OCI-LY7 (cell line): ENCODE data around the gene HLA-DMA. TPM values are rescaled to one million over a fixed set of nuclear protein-coding genes. Genes with fewer than 3 reads are reported as not detected.

Source experiments
- BruUV-seq: library from RNA; stranded (reverse); fragments of 400-500 nt; replicated peaks from 2 replicates; lab custom pipeline; 2021; lab: Mats Ljungman, UMichigan
- CTCF ChIA-PET: fragments of 300-600 bp; sonication (Branson Sonifier 250); formaldehyde crosslinking; loops from one replicate; lab custom pipeline; 2022; ENCODE audit warnings: antibody characterized with exemption; ENCODE audit not compliant: unreplicated experiment; lab: Charles Lee
- POLR2A ChIA-PET: fragments of 300-600 bp; sonication (Branson Sonifier 250); formaldehyde crosslinking; loops from one replicate; lab custom pipeline; 2022; ENCODE audit warnings: antibody characterized with exemption; lab: Charles Lee
- DNase-seq: peaks from one replicate; pipeline ENCODE4 v3.0.0-alpha.2; 2015; ENCODE audit warnings: low spot score
- H2AFZ ChIP-seq: fragments of 200-600 bp; sonication (generic), shearing (Covaris generic); 2 replicates; pipeline ENCODE4 v1.6.1; 2014; ENCODE audit warnings: mild to moderate bottlenecking, antibody characterized with exemption, low read length, moderate library complexity
- H3K27ac ChIP-seq: fragments of 200-600 bp; sonication (generic); 2 replicates; pipeline ENCODE4 v1.5.1; 2014; ENCODE audit warnings: mixed run types, low read depth, mild to moderate bottlenecking, moderate library complexity, low read length, inconsistent platforms; ENCODE audit not compliant: poor library complexity, severe bottlenecking
- H3K36me3 ChIP-seq: fragments of 200-600 bp; sonication (generic); 2 replicates; pipeline ENCODE4 v1.6.1; 2014; ENCODE audit warnings: mild to moderate bottlenecking, antibody characterized with exemption, low read length, moderate library complexity, mixed read lengths; ENCODE audit not compliant: insufficient read depth
- H3K4me1 ChIP-seq: fragments of 200-600 bp; sonication (generic); 2 replicates; pipeline ENCODE4 v1.5.1; 2014; ENCODE audit warnings: mild to moderate bottlenecking, low read length; ENCODE audit not compliant: insufficient read depth, poor library complexity, severe bottlenecking
- H3K4me2 ChIP-seq: fragments of 200-600 bp; sonication (generic); 2 replicates; pipeline ENCODE4 v1.6.1; 2014; ENCODE audit warnings: mild to moderate bottlenecking, low read length
- H3K4me3 ChIP-seq: fragments of 200-600 bp; sonication (generic); 2 replicates; pipeline ENCODE4 v1.5.1; 2014; ENCODE audit warnings: mild to moderate bottlenecking, low read depth, low read length; ENCODE audit not compliant: poor library complexity, severe bottlenecking
- H3K79me2 ChIP-seq: fragments of 200-600 bp; sonication (generic); 2 replicates; pipeline ENCODE4 v1.6.1; 2016; ENCODE audit warnings: low read depth, mild to moderate bottlenecking, low read length, moderate library complexity, mixed read lengths; ENCODE audit not compliant: insufficient read depth
- H3K9me2 ChIP-seq: fragments of 200-600 bp; sonication (generic); 2 replicates; pipeline ENCODE4 v1.6.1; 2016; ENCODE audit warnings: mild to moderate bottlenecking, low read length, mixed read lengths; ENCODE audit not compliant: insufficient read depth
- H3K9me3 ChIP-seq: fragments of 200-600 bp; sonication (generic); 2 replicates; pipeline ENCODE4 v1.6.1; 2014; ENCODE audit warnings: mild to moderate bottlenecking, mixed run types, low read length, mixed read lengths
- H4K20me1 ChIP-seq: fragments of 200-600 bp; sonication (generic); 2 replicates; pipeline ENCODE4 v1.6.1; 2014; ENCODE audit warnings: mild to moderate bottlenecking, antibody characterized with exemption, low read length, moderate library complexity, mixed read lengths; ENCODE audit not compliant: insufficient read depth
- CTCF ChIP-seq: fragments of 200-600 bp; sonication (generic); conservative IDR thresholded peaks from 2 replicates; pipeline ENCODE4 v1.5.1; 2014; ENCODE audit warnings: mild to moderate bottlenecking, antibody characterized with exemption, low read length, moderate library complexity, mixed read lengths
- EZH2phosphoT487 ChIP-seq: fragments of 200-600 bp; sonication (generic); IDR thresholded peaks from 2 replicates; pipeline ENCODE4 v1.6.1; 2018; ENCODE audit warnings: low read depth, borderline replicate concordance, mild to moderate bottlenecking, mixed run types, antibody characterized with exemption, low read length, moderate library complexity, mixed read lengths
- intact Hi-C: fragments of 100-400 bp; cut with micrococcal nuclease; formaldehyde crosslinking; loops from one replicate; pipeline ENCODE4 v1.10.0; 2022; ENCODE audit not compliant: unreplicated experiment
- total RNA-seq, 2 experiments: library from RNA; depleted of rRNA in 1 of 2; stranded (reverse); fragments of >200 nt in 1 of 2; shearing (Covaris generic) in 1 of 2; gene quantifications; 2 replicates each; pipeline ENCODE4 v1.2.3, GENCODE V29; 2014 to 2022

HLA-DMA gene
- total RNA-seq, 2 experiments from 2014 or later = 140 to 207 TPM

- ChIA-PET CTCF (interaction anchor here (0.8 to 1.9 kb wide), 6 partner anchors 14 to 103 kb away, joined by 3 to 8 read pairs (median 4); no protein-coding TSS in a partner anchor), POLR2A (interaction anchor here (0.5 to 2.3 kb wide), 10 partner anchors 8 to 88 kb away, joined by 3 to 14 read pairs (median 4); partner anchors contain the start of gene BRD2)
- TF ChIP-seq EZH2phosphoT487 (no peak), CTCF (peak; percentile 97)
- Histone ChIP-seq H3K9me3 (peaks cover 11% of the 10 kb centered on the region; the same call in 1 of the 2 replicates), H4K20me1 (no peaks in the 10 kb centered on the region), H3K9me2 (no peaks in the 10 kb centered on the region), H3K36me3 (peaks cover 46% of the 10 kb centered on the region), H2AFZ (no peak overlapping the region; the same call in 1 of the 2 replicates), H3K27ac (peak overlapping the region; percentile 99), H3K79me2 (peaks cover 74% of the 10 kb centered on the region), H3K4me3 (peak overlapping the region; percentile 75), H3K4me2 (peak overlapping the region; percentile 95), H3K4me1 (peaks cover 84% of the 10 kb centered on the region)
- no TSS peak for BruUV-seq
- intact Hi-C loops = loop anchor here (1.0 to 2.0 kb wide), 4 partner anchors 15 to 109 kb away; partner anchors contain the start of gene TAP2
- peak; percentile 73 for DNase-seq
Measured at GRCh38 chr6:32947552-32948465, 5.1 kb downstream of the HLA-DMA start.

- ChIA-PET CTCF (interaction anchor here (1.4 to 1.9 kb wide), 2 partner anchors 36 to 38 kb away, joined by 3 to 7 read pairs; no protein-coding TSS in a partner anchor), POLR2A (interaction anchor here (0.5 to 2.3 kb wide), 4 partner anchors 22 to 53 kb away, joined by 3 to 14 read pairs (median 6); partner anchors contain the start of gene BRD2)
- DNase-seq = no peak
- Histone ChIP-seq H3K9me3 (peaks cover 11% of the 10 kb centered on the region; the same call in 1 of the 2 replicates), H3K4me1 (peaks cover 93% of the 10 kb centered on the region), H2AFZ (no peak overlapping the region), H3K36me3 (peaks cover 46% of the 10 kb centered on the region), H3K79me2 (peaks cover 72% of the 10 kb centered on the region), H3K9me2 (no peaks in the 10 kb centered on the region), H3K4me3 (peak overlapping the region; percentile 75), H3K27ac (peak overlapping the region; percentile 99), H3K4me2 (peak overlapping the region; percentile 95), H4K20me1 (no peaks in the 10 kb centered on the region)
- TF ChIP-seq CTCF (no peak), EZH2phosphoT487 (no peak)
- no TSS peak for BruUV-seq
- intact Hi-C loops = loop anchor here (1.0 kb wide), 1 partner anchor 62 kb away; no protein-coding TSS in a partner anchor
Measured at GRCh38 chr6:32946893-32947292, 6.0 kb downstream of the HLA-DMA start.
